PC-3 (cell line): ENCODE measurements around the gene NOD1. TPM values are rescaled to one million over a fixed set of nuclear protein-coding genes. Genes with fewer than 3 reads are reported as not detected.

ENCODE experiments used
- ATAC-seq: fragments of 200-7000 bp; cut with Tn5 transposase; 2 replicates; pipeline ENCODE4 v1.9.1; 2020; ENCODE audit warnings: mild to moderate bottlenecking, moderate library complexity
- BruUV-seq: library from RNA; stranded (reverse); fragments of 400-500 nt; replicated peaks from 2 replicates; lab custom pipeline; 2021; lab: Mats Ljungman, UMichigan
- CTCF ChIA-PET: fragments of 300-600 bp; sonication (Branson Sonifier 250); formaldehyde crosslinking; loops from one replicate; lab custom pipeline; 2022; ENCODE audit warnings: antibody characterized with exemption; lab: Charles Lee
- POLR2A ChIA-PET: fragments of 300-600 bp; sonication (Branson Sonifier 250); formaldehyde crosslinking; loops from one replicate; lab custom pipeline; 2022; ENCODE audit warnings: antibody characterized with exemption; ENCODE audit not compliant: unreplicated experiment; lab: Charles Lee
- DNase-seq: peaks from one replicate; pipeline ENCODE4 v3.0.0-alpha.2; 2015
- H2AFZ ChIP-seq: fragments of 300-600 bp; sonication (generic); 2 replicates; pipeline ENCODE4 v1.6.0; 2016; ENCODE audit warnings: antibody characterized with exemption, low read length
- H3F3A ChIP-seq: fragments of 300-600 bp; sonication (generic); one replicate; pipeline ENCODE4 v1.6.0; 2017; ENCODE audit warnings: antibody characterized with exemption, low read length, control low read depth, mild to moderate bottlenecking; ENCODE audit not compliant: unreplicated experiment
- H3K27ac ChIP-seq: fragments of 300-600 bp; sonication (generic); 2 replicates; pipeline ENCODE4 v1.5.1; 2016; ENCODE audit warnings: mild to moderate bottlenecking, low read length
- H3K27me3 ChIP-seq: fragments of 300-600 bp; sonication (generic); 2 replicates; pipeline ENCODE4 v1.6.1; 2016; ENCODE audit warnings: low read length, mixed read lengths
- H3K36me3 ChIP-seq: fragments of 300-600 bp; sonication (generic); 2 replicates; pipeline ENCODE4 v1.6.1; 2016; ENCODE audit warnings: low read depth, mixed run types, low read length, mixed read lengths
- H3K4me1 ChIP-seq: fragments of 300-600 bp; sonication (generic); 2 replicates; pipeline ENCODE4 v1.5.1; 2016; ENCODE audit warnings: low read length; ENCODE audit not compliant: insufficient read depth
- H3K4me2 ChIP-seq: fragments of 300-600 bp; sonication (generic); 2 replicates; pipeline ENCODE4 v1.6.0; 2016; ENCODE audit warnings: low read length
- H3K4me3 ChIP-seq: fragments of 300-600 bp; sonication (generic); 2 replicates; pipeline ENCODE4 v1.5.1; 2016; ENCODE audit warnings: mild to moderate bottlenecking, low read length, mixed read lengths
- H3K79me2 ChIP-seq: fragments of 300-600 bp; sonication (generic); 2 replicates; pipeline ENCODE4 v1.6.1; 2017; ENCODE audit warnings: low read length, mixed read lengths
- H3K9ac ChIP-seq: fragments of 300-600 bp; sonication (generic); 2 replicates; pipeline ENCODE4 v1.6.0; 2016; ENCODE audit warnings: mild to moderate bottlenecking, low read length
- H3K9me2 ChIP-seq: fragments of 300-600 bp; sonication (generic); replicated peaks from 2 replicates; pipeline ENCODE4 v1.6.1; 2016; ENCODE audit warnings: mixed run types, low read length, mixed read lengths
- H3K9me3 ChIP-seq: fragments of 300-600 bp; sonication (generic); 2 replicates; pipeline ENCODE4 v1.6.1; 2016; ENCODE audit warnings: low read length, mixed read lengths
- H4K20me1 ChIP-seq: fragments of 300-600 bp; sonication (generic); 2 replicates; pipeline ENCODE4 v1.6.1; 2016; ENCODE audit warnings: low read length, mixed read lengths
- EZH2 ChIP-seq: fragments of 300-600 bp; sonication (generic); IDR thresholded peaks from one replicate; pipeline ENCODE4 v1.6.1; 2017; ENCODE audit warnings: antibody characterized with exemption, mild to moderate bottlenecking, low read length; ENCODE audit not compliant: unreplicated experiment
- EZH2phosphoT487 ChIP-seq: fragments of 300-600 bp; sonication (generic); IDR thresholded peaks from 2 replicates; pipeline ENCODE4 v1.6.1; 2018; ENCODE audit warnings: mild to moderate bottlenecking, antibody characterized with exemption, low read length, borderline replicate concordance
- intact Hi-C: fragments of 100-400 bp; cut with micrococcal nuclease; formaldehyde crosslinking; loops from 2 replicates; pipeline ENCODE4 v1.9.0; 2023
- total RNA-seq: library from RNA; depleted of rRNA; stranded (reverse); fragments of >200 nt; gene quantifications from 2 replicates; pipeline ENCODE4 v1.2.3, GENCODE V29; 2014
- TF ChIP-seq, protein P1 (sequence below): fragments of 300-600 bp; sonication (generic); conservative IDR thresholded peaks from 2 replicates; pipeline ENCODE4 v1.5.1; 2017; ENCODE audit warnings: antibody characterized with exemption, low read depth, mild to moderate bottlenecking, low read length

NOD1 gene
- total RNA-seq, 1 experiment from 2014 or later, result 5.9 TPM

DNA sequence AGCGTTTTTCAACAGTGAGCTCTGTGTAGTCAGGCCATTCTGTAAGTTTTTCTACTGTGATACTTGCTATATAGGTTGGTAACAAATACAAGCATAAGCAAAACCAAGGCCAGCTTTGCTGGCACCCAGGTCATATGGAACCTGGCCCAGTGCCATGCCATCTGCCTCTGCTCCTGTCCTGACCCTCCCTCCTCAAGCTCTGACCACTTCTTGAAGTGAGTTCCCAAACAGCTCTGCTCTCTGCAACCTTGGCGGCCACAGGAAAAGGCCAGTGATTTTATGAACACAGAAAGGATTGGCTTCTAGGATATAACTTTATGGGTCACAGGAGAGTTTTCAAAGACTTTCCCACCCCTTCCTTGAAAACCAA lies 12.8 kb downstream of the NOD1 start:
- intact Hi-C loops, result no loop called here
- H3K27me3 ChIP-seq, result no peaks in the 10 kb centered on the region
- ChIA-PET CTCF (no interaction called here), POLR2A (no interaction called here)
- H2AFZ ChIP-seq, result no peak overlapping the region
- H3K4me3 ChIP-seq, result no peak overlapping the region
- no TSS peak for BruUV-seq
- H4K20me1 ChIP-seq, result no peaks in the 10 kb centered on the region
- no peak overlapping the region for H3K4me2 ChIP-seq
- ATAC-seq (no peak), DNase-seq (no peak)
- H3K36me3 ChIP-seq, result no peaks in the 10 kb centered on the region
- no peaks in the 10 kb centered on the region for H3F3A ChIP-seq
- no peak overlapping the region for H3K27ac ChIP-seq
- H3K79me2 ChIP-seq, result no peaks in the 10 kb centered on the region
- H3K4me1 ChIP-seq, result peaks cover 4% of the 10 kb centered on the region; the same call in 1 of the 2 replicates
- H3K9me3 ChIP-seq, result no peaks in the 10 kb centered on the region
- H3K9ac ChIP-seq, result no peak overlapping the region
- TF ChIP-seq, protein P1, sequence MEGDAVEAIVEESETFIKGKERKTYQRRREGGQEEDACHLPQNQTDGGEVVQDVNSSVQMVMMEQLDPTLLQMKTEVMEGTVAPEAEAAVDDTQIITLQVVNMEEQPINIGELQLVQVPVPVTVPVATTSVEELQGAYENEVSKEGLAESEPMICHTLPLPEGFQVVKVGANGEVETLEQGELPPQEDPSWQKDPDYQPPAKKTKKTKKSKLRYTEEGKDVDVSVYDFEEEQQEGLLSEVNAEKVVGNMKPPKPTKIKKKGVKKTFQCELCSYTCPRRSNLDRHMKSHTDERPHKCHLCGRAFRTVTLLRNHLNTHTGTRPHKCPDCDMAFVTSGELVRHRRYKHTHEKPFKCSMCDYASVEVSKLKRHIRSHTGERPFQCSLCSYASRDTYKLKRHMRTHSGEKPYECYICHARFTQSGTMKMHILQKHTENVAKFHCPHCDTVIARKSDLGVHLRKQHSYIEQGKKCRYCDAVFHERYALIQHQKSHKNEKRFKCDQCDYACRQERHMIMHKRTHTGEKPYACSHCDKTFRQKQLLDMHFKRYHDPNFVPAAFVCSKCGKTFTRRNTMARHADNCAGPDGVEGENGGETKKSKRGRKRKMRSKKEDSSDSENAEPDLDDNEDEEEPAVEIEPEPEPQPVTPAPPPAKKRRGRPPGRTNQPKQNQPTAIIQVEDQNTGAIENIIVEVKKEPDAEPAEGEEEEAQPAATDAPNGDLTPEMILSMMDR, result no peak
- TF ChIP-seq EZH2phosphoT487 (no peak), EZH2 (no peak)
- no peaks in the 10 kb centered on the region for H3K9me2 ChIP-seq

DNA sequence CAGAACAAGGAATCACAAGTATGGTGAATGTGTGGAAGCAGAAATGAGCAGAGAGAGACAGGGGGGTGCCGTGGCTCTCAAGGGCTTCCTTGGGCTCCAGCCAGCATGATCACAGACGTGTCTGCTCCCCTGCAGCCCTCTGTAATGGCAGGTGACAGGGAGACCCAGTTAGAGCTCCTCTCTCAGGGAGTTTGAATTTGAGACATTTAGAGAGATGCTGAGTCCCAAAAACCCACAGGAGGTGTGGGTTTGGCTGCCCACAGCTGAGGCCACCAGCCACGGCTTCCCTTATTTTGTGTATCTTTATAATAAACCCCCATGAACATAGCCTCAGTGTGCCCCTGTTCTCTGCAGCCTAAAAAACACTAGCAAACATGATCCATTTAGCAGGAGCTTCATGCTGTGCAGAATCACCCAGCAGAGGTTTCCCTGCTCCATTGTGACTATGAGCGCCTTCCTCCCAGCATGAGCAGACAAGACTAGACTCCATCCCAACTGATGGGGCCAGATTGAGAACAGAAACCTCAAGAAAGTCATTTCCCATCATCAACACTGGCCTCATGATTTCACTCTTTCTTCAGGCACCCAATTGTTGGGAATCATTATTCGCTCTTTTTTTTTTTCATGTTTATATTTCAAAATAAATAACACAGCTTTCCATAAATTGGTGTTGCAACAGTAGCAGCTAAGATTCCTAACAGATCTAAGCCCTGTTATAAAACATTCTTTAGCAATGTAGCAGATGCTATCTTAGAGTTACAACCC lies 13.4 kb downstream of the NOD1 start:
- no TSS peak for BruUV-seq
- intact Hi-C loops, result no loop called here

More for the DNA sequence above, 13.4 kb downstream of the NOD1 start:
- no peaks in the 10 kb centered on the region for H3K9me2 ChIP-seq
- H2AFZ ChIP-seq, result no peak overlapping the region
- no peak overlapping the region for H3K4me2 ChIP-seq
- no peak overlapping the region for H3K27ac ChIP-seq
- H3K36me3 ChIP-seq, result no peaks in the 10 kb centered on the region
- TF ChIP-seq EZH2phosphoT487 (no peak), EZH2 (no peak)
- TF ChIP-seq, protein P1, result no peak
- no peaks in the 10 kb centered on the region for H3F3A ChIP-seq
- H3K79me2 ChIP-seq, result no peaks in the 10 kb centered on the region
- no peaks in the 10 kb centered on the region for H4K20me1 ChIP-seq
- no peak overlapping the region for H3K9ac ChIP-seq
- DNase-seq (no peak), ATAC-seq (no peak)
- ChIA-PET CTCF (no interaction called here), POLR2A (no interaction called here)
- H3K9me3 ChIP-seq, result no peaks in the 10 kb centered on the region
- H3K4me3 ChIP-seq, result no peak overlapping the region
- H3K4me1 ChIP-seq, result no peaks in the 10 kb centered on the region
- H3K27me3 ChIP-seq, result no peaks in the 10 kb centered on the region
